SK-N-SH treated with all-trans-retinoic acid at 6 μM for 48 hours (cell line): ENCODE data around the gene NEK1.

ENCODE experiments used
- ARNTL ChIP-seq: fragments of 450-650 bp; formaldehyde crosslinking; IDR thresholded peaks from 2 replicates; pipeline ENCODE4 v1.5.0; 2020; ENCODE audit warnings: low read depth, mild to moderate bottlenecking, moderate library complexity, borderline replicate concordance
- SNAI2 ChIP-seq: fragments of 250-450 bp; sonication (Bioruptor Pico); IDR thresholded peaks from 2 replicates; pipeline ENCODE4 v1.5.0; 2020; ENCODE audit warnings: mild to moderate bottlenecking, moderate library complexity
- ZC3H10 ChIP-seq: fragments of 250-450 bp; sonication (Bioruptor Pico); IDR thresholded peaks from 2 replicates; pipeline ENCODE4 v1.5.1; 2021; ENCODE audit warnings: mild to moderate bottlenecking, moderate library complexity
- TF ChIP-seq, protein P1 (sequence below): fragments of 250-450 bp; sonication (Bioruptor Pico); IDR thresholded peaks from 2 replicates; pipeline ENCODE4 v1.5.1; 2021; ENCODE audit warnings: mild to moderate bottlenecking, moderate library complexity
- TF ChIP-seq, protein P2 (sequence below): fragments of 250-450 bp; sonication (Bioruptor Pico); IDR thresholded peaks from 2 replicates; pipeline ENCODE4 v1.8.0; 2020; ENCODE audit warnings: mild to moderate bottlenecking, moderate library complexity, borderline replicate concordance

DNA sequence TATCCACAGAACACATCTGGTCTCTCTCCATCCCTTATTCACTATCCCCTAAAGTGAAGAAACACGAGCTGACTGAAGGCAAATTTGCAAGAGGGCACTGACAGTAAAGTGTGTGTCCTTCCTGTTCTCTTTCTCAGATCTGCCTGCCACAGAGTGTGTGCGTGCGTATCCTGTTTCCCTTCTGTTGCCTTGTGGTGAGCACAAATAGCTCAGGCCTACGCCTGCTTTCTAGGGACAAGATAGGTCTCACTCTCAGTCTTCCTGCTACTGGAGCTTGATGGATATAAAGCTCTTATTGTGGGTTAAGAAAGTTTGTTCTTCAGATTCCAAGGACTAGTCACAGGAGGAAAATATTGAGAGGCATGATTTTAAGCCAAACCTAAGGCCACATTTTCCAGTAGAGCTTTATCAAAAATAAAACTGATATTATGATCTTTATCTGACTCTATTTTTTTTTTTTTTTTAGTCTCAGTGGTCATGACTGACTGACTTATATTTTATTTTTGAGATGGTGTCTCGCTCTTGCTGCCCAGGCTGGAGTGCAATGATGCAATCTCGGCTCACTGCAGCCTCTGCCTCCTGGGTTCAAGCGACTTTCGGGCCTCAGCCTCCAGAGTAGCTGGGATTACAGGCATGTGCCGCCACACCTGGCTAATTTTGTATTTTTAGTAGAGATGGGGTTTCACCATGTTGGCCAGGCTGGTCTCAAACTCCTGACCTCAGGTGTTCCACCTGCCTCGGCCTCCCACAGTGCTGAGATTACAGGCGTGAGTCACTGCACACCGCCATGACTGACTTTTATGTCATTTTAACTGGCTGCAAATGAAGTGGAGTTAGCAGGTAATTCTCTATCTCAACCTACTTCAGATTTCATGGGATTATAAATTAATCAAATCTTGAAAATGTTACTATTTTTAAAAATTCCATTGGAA lies 201.3 kb downstream of the NEK1 start:
- TF ChIP-seq ARNTL (CRISPR knock-in tag), result no peak
- TF ChIP-seq, protein P1, sequence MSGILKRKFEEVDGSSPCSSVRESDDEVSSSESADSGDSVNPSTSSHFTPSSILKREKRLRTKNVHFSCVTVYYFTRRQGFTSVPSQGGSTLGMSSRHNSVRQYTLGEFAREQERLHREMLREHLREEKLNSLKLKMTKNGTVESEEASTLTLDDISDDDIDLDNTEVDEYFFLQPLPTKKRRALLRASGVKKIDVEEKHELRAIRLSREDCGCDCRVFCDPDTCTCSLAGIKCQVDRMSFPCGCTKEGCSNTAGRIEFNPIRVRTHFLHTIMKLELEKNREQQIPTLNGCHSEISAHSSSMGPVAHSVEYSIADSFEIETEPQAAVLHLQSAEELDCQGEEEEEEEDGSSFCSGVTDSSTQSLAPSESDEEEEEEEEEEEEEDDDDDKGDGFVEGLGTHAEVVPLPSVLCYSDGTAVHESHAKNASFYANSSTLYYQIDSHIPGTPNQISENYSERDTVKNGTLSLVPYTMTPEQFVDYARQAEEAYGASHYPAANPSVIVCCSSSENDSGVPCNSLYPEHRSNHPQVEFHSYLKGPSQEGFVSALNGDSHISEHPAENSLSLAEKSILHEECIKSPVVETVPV, result no peak
- TF ChIP-seq, protein P2, sequence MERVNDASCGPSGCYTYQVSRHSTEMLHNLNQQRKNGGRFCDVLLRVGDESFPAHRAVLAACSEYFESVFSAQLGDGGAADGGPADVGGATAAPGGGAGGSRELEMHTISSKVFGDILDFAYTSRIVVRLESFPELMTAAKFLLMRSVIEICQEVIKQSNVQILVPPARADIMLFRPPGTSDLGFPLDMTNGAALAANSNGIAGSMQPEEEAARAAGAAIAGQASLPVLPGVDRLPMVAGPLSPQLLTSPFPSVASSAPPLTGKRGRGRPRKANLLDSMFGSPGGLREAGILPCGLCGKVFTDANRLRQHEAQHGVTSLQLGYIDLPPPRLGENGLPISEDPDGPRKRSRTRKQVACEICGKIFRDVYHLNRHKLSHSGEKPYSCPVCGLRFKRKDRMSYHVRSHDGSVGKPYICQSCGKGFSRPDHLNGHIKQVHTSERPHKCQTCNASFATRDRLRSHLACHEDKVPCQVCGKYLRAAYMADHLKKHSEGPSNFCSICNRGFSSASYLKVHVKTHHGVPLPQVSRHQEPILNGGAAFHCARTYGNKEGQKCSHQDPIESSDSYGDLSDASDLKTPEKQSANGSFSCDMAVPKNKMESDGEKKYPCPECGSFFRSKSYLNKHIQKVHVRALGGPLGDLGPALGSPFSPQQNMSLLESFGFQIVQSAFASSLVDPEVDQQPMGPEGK (CRISPR knock-in tag), result no peak
- TF ChIP-seq ZC3H10 (CRISPR knock-in tag), result no peak
- TF ChIP-seq SNAI2 (CRISPR knock-in tag), result no peak
